ENCODE results near the gene TAF1A. TPM values are rescaled to one million over a fixed set of nuclear protein-coding genes. Genes with fewer than 3 reads are reported as not detected.

TAF1A gene
- total RNA-seq, 2 experiments from 2014 or later = 18.5 to 21.1 TPM

- no peak for DNase-seq
- H3K27me3 Mint-ChIP-seq = no peaks in the 10 kb centered on the region
- H3K27ac Mint-ChIP-seq = no peak overlapping the region
- H3K36me3 Mint-ChIP-seq (ENCODE audit: low read depth) = peaks cover under 1% of the 10 kb centered on the region
- ChIA-PET POLR2A (no interaction called here), CTCF (interaction anchor here (1.2 to 1.3 kb wide), 3 partner anchors 19 to 115 kb away, joined by 3 to 4 read pairs (median 3); no protein-coding TSS in a partner anchor)
- ATAC-seq = no peak
- H3K9me3 Mint-ChIP-seq (ENCODE audit: low read depth) = no peaks in the 10 kb centered on the region
- peaks cover 6% of the 10 kb centered on the region for H3K4me1 Mint-ChIP-seq
- intact Hi-C loops (cut with DNase I, micrococcal nuclease) = no loop called here
- no peak overlapping the region for H3K4me3 Mint-ChIP-seq
Measured at GRCh38 chr1:222594789-222595188, 5.1 kb upstream of the TAF1A start.

GRCh38 chr1:222592171-222592570 lies 2.4 kb upstream of the TAF1A start:
- Mint-ChIP-seq H3K4me1 (peaks cover 21% of the 10 kb centered on the region), H3K36me3 (ENCODE audit: low read depth) (peaks cover 18% of the 10 kb centered on the region), H3K9me3 (ENCODE audit: low read depth) (no peaks in the 10 kb centered on the region), H3K27me3 (no peaks in the 10 kb centered on the region), H3K27ac (no peak overlapping the region), H3K4me3 (no peak overlapping the region)
- DNase-seq (no peak), ATAC-seq (no peak)
- ChIA-PET POLR2A (interaction anchor here (0.5 kb wide), 1 partner anchor 36 kb away, joined by 3 read pairs; no protein-coding TSS in a partner anchor), CTCF (interaction anchor here (2.6 kb wide), 1 partner anchor 42 kb away, joined by 12 read pairs; no protein-coding TSS in a partner anchor)
- intact Hi-C loops (cut with DNase I, micrococcal nuclease) = no loop called here

GRCh38 chr1:222588135-222588534 lies 1.6 kb downstream of the TAF1A start:
- DNase-seq (no peak), ATAC-seq (no peak)
- Mint-ChIP-seq H3K27ac (no peak overlapping the region), H3K27me3 (no peaks in the 10 kb centered on the region), H3K4me3 (peak overlapping the region; percentile 16), H3K4me1 (peaks cover 36% of the 10 kb centered on the region), H3K9me3 (ENCODE audit: low read depth) (no peaks in the 10 kb centered on the region), H3K36me3 (ENCODE audit: low read depth) (peaks cover 40% of the 10 kb centered on the region)
- ChIA-PET CTCF (interaction anchor here (1.7 to 2.1 kb wide), 2 partner anchors 46 to 56 kb away, joined by 4 to 15 read pairs; no protein-coding TSS in a partner anchor), POLR2A (no interaction called here)
- intact Hi-C loops (cut with DNase I, micrococcal nuclease) = loop anchor here (5.0 to 10.0 kb wide), 2 partner anchors 127 to 846 kb away; partner anchors contain the start of genes AIDA (in 1 of the 2), BROX (in 1 of the 2) and DUSP10 (in 1 of the 2)

- H3K9me3 Mint-ChIP-seq (ENCODE audit: low read depth) = no peaks in the 10 kb centered on the region
- H3K36me3 Mint-ChIP-seq (ENCODE audit: low read depth) = peaks cover 49% of the 10 kb centered on the region
- H3K27ac Mint-ChIP-seq = peak overlapping the region; percentile 61
- H3K4me1 Mint-ChIP-seq = peaks cover 44% of the 10 kb centered on the region
- ATAC-seq (peak; percentile 8), DNase-seq (no peak)
- ChIA-PET POLR2A (no interaction called here), CTCF (interaction anchor here (1.0 to 1.6 kb wide), 2 partner anchors 47 kb away, joined by 3 to 9 read pairs; no protein-coding TSS in a partner anchor)
- intact Hi-C loops (cut with DNase I, micrococcal nuclease) = loop anchor here (5.0 to 10.0 kb wide), 2 partner anchors 128 to 845 kb away; partner anchors contain the start of genes AIDA (in 1 of the 2), BROX (in 1 of the 2) and DUSP10 (in 1 of the 2)
- H3K4me3 Mint-ChIP-seq = peak overlapping the region; percentile 17
- no peaks in the 10 kb centered on the region for H3K27me3 Mint-ChIP-seq
Measured at GRCh38 chr1:222586842-222587241, 2.9 kb downstream of the TAF1A start.

GRCh38 chr1:222583079-222583478 lies 6.7 kb downstream of the TAF1A start:
- Mint-ChIP-seq H3K4me3 (no peak overlapping the region), H3K27ac (no peak overlapping the region), H3K4me1 (peaks cover 36% of the 10 kb centered on the region), H3K36me3 (ENCODE audit: low read depth) (peaks cover 60% of the 10 kb centered on the region), H3K9me3 (ENCODE audit: low read depth) (no peaks in the 10 kb centered on the region), H3K27me3 (no peaks in the 10 kb centered on the region)
- intact Hi-C loops (cut with DNase I, micrococcal nuclease) = loop anchor here in 1 of 2 experiments (5.0 to 10.0 kb wide), 2 partner anchors 49 to 132 kb away; partner anchors contain the start of genes AIDA and BROX
- DNase-seq (no peak), ATAC-seq (no peak)
- ChIA-PET POLR2A (no interaction called here), CTCF (no interaction called here)

GRCh38 chr1:222582099-222582774 lies 7.5 kb downstream of the TAF1A start:
- H3K27me3 Mint-ChIP-seq = no peaks in the 10 kb centered on the region
- H3K4me1 Mint-ChIP-seq = peaks cover 29% of the 10 kb centered on the region
- no peaks in the 10 kb centered on the region for H3K9me3 Mint-ChIP-seq (ENCODE audit: low read depth)
- ChIA-PET CTCF (no interaction called here), POLR2A (no interaction called here)
- intact Hi-C loops (cut with DNase I, micrococcal nuclease) = loop anchor here in 1 of 2 experiments (5.0 to 10.0 kb wide), 2 partner anchors 50 to 133 kb away; partner anchors contain the start of genes AIDA and BROX
- ATAC-seq (peak; percentile 26), DNase-seq (no peak)
- H3K27ac Mint-ChIP-seq = no peak overlapping the region
- H3K36me3 Mint-ChIP-seq (ENCODE audit: low read depth) = peaks cover 58% of the 10 kb centered on the region
- no peak overlapping the region for H3K4me3 Mint-ChIP-seq

- POLR2A ChIA-PET = no interaction called here
- DNase-seq = no peak
- no peak overlapping the region for H3K27ac Mint-ChIP-seq
- no peaks in the 10 kb centered on the region for H3K9me3 Mint-ChIP-seq (ENCODE audit: low read depth)
- no peak overlapping the region for H3K4me3 Mint-ChIP-seq
- CTCF ChIA-PET = interaction anchor here (1.8 kb wide), 1 partner anchor 55 kb away, joined by 8 read pairs; no protein-coding TSS in a partner anchor
- peaks cover 61% of the 10 kb centered on the region for H3K36me3 Mint-ChIP-seq (ENCODE audit: low read depth)
- H3K27me3 Mint-ChIP-seq = no peaks in the 10 kb centered on the region
- intact Hi-C loops (cut with DNase I, micrococcal nuclease) = no loop called here
- no peak for ATAC-seq
- peaks cover 14% of the 10 kb centered on the region for H3K4me1 Mint-ChIP-seq
Measured at GRCh38 chr1:222579316-222579715, 10.4 kb downstream of the TAF1A start.

GRCh38 chr1:222570837-222571236 lies 18.9 kb downstream of the TAF1A start:
- CTCF ChIA-PET = interaction anchor here (0.7 to 0.8 kb wide), 2 partner anchors 63 to 1275 kb away, joined by 3 read pairs; no protein-coding TSS in a partner anchor
- no peaks in the 10 kb centered on the region for H3K27me3 Mint-ChIP-seq
- ATAC-seq (no peak), DNase-seq (no peak)
- H3K4me1 Mint-ChIP-seq = peaks cover 4% of the 10 kb centered on the region
- no peak overlapping the region for H3K27ac Mint-ChIP-seq
- no peak overlapping the region for H3K4me3 Mint-ChIP-seq
- H3K36me3 Mint-ChIP-seq (ENCODE audit: low read depth) = peaks cover 60% of the 10 kb centered on the region
- POLR2A ChIA-PET = no interaction called here
- H3K9me3 Mint-ChIP-seq (ENCODE audit: low read depth) = no peaks in the 10 kb centered on the region
- intact Hi-C loops (cut with DNase I, micrococcal nuclease) = no loop called here

- ATAC-seq = no peak
- no peaks in the 10 kb centered on the region for H3K9me3 Mint-ChIP-seq (ENCODE audit: low read depth)
- no peaks in the 10 kb centered on the region for H3K4me1 Mint-ChIP-seq
- CTCF ChIA-PET = interaction anchor here (0.6 to 1.1 kb wide), 3 partner anchors 73 to 1693 kb away, joined by 3 to 4 read pairs (median 3); no protein-coding TSS in a partner anchor
- no peak overlapping the region for H3K4me3 Mint-ChIP-seq
- H3K27ac Mint-ChIP-seq = no peak overlapping the region
- POLR2A ChIA-PET = no interaction called here
- DNase-seq = no peak
- H3K27me3 Mint-ChIP-seq = no peaks in the 10 kb centered on the region
- peaks cover 23% of the 10 kb centered on the region for H3K36me3 Mint-ChIP-seq (ENCODE audit: low read depth)
- intact Hi-C loops (cut with DNase I, micrococcal nuclease) = no loop called here
Measured at GRCh38 chr1:222561656-222562055, 28.1 kb downstream of the TAF1A start.

- ChIA-PET CTCF (no interaction called here), POLR2A (no interaction called here)
- H3K4me3 Mint-ChIP-seq = no peak overlapping the region
- H3K27me3 Mint-ChIP-seq = no peaks in the 10 kb centered on the region
- intact Hi-C loops (cut with DNase I, micrococcal nuclease) = no loop called here
- ATAC-seq (no peak), DNase-seq (no peak)
- no peaks in the 10 kb centered on the region for H3K9me3 Mint-ChIP-seq (ENCODE audit: low read depth)
- H3K36me3 Mint-ChIP-seq (ENCODE audit: low read depth) = peaks cover 21% of the 10 kb centered on the region
- H3K27ac Mint-ChIP-seq = no peak overlapping the region
- no peaks in the 10 kb centered on the region for H3K4me1 Mint-ChIP-seq
Measured at GRCh38 chr1:222557574-222557973, 32.2 kb downstream of the TAF1A start.

- Mint-ChIP-seq H3K36me3 (ENCODE audit: low read depth) (peaks cover 20% of the 10 kb centered on the region), H3K9me3 (ENCODE audit: low read depth) (no peaks in the 10 kb centered on the region), H3K27me3 (no peaks in the 10 kb centered on the region), H3K4me3 (no peak overlapping the region), H3K27ac (no peak overlapping the region), H3K4me1 (no peaks in the 10 kb centered on the region)
- POLR2A ChIA-PET = no interaction called here
- ATAC-seq (no peak), DNase-seq (no peak)
- intact Hi-C loops (cut with DNase I, micrococcal nuclease) = no loop called here
- CTCF ChIA-PET = interaction anchor here (1.1 kb wide), 1 partner anchor 77 kb away, joined by 3 read pairs; no protein-coding TSS in a partner anchor
Measured at GRCh38 chr1:222557148-222557547, 32.6 kb downstream of the TAF1A start.
